M059J (cell line): ENCODE measurements around the gene EEPD1. TPM values are rescaled to one million over a fixed set of nuclear protein-coding genes. Genes with fewer than 3 reads are reported as not detected.

Experiments used
- DNase-seq: peaks from one replicate; pipeline ENCODE4 v3.0.0-alpha.2; 2012; ENCODE audit warnings: low read depth
- total RNA-seq: library from RNA; depleted of rRNA; stranded (reverse); fragments of >200 nt; shearing (Covaris generic); gene quantifications from 2 replicates; pipeline ENCODE4 v1.2.3, GENCODE V29; 2014

EEPD1 gene
- total RNA-seq, 1 experiment from 2014 or later, result 12.3 TPM

GRCh38 chr7:36253699-36254098, 100.6 kb downstream of the EEPD1 start:
- no peak for DNase-seq

GRCh38 chr7:36258510-36259259, 105.6 kb downstream of the EEPD1 start:
- peak; percentile 89 for DNase-seq

DNA sequence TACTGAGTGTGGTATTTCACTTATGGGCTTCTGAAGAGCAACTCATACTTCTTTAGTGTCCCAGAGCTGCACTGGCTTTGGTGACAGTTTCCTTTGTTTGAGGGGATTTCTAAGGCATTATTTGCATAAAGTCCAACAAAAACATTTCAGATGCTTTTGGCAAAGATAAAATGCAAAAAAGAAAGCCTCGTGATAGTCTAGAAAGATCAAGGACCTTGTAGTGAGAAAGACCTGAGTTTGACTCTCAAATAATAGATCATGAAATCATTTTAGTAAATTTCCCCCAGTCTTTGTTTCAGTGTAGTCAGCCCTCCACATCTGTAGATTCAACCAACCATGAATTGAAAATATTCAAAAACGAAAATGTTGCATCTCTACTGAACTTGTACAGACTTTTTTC, 107.4 kb downstream of the EEPD1 start:
- DNase-seq, result no peak

GRCh38 chr7:36261019-36261754, 108.1 kb downstream of the EEPD1 start:
- peak; percentile 59 for DNase-seq

- no peak for DNase-seq
Measured at GRCh38 chr7:36262309-36263094, 109.4 kb downstream of the EEPD1 start.

DNA sequence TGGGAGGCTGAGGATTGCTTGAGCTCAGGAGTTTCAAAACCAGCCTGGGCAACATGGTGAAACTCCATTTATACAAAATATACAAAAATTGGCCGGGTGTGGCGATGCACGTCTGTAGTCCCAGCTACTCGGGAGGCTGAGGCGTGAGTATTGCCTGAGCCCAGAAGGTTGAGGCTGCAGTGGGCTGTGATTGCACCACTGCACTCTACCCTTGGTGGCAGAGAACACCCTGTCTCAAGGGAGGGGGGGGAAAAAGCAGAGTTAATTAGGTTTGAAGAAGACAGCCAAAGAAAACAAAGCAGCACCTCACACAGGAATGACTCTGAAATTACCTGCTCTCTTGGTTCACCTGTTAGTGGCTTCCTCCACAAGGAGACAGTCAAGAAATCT, 110.0 kb downstream of the EEPD1 start:
- DNase-seq, result no peak

DNA sequence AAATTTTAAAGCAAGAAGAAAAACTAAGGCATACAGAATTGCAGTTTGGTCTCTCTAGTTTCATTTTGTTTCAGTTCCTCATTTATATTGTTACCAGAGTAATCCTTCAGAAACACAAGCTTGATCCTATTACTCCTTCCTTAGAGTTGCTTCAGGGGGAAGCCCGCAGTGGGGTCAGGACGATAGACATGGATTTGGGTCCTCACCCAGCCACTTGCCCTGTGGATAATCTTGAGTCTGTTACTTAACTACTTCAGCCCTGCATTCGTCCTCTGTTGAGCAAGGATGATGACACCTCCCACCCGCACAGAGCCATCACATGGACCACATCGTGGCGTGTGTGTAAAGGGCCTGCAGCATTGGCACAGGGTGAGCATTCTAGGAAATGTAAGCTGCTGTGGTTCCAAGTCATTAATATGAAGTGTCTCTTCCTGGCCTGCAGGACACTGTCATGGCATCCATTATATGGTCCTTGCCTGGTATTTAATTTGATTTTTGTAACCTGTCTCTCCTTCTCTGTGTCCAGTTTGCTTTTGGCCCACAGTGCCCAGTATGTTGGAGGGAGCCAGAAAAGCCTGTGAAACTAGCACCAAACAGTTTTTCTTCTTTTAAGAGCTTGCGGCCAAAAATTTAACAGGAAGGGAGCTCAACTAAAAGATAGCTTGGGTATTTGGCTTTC, 111.2 kb downstream of the EEPD1 start:
- no peak for DNase-seq

GRCh38 chr7:36264913-36265516, 112.0 kb downstream of the EEPD1 start:
- no peak for DNase-seq

DNA sequence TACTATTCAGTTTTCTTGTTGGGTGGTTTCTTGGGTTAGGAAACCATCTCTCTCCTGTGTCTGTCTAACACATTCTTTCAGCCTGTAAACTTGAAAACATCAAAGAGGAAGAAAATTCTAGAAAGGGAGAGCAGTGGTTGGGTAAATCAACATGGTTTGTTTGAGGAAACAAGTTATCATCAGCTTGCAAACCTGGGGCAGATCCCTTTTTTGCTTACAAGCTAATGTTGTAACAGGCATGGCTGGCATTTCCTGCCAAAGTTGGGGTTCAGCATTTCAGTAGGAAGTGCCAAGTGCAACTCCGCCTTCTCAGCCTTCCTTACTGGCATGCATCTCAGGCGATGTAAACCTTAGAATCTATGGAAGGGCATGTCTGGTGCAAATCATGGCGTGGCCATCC, 112.6 kb downstream of the EEPD1 start:
- no peak for DNase-seq

DNA sequence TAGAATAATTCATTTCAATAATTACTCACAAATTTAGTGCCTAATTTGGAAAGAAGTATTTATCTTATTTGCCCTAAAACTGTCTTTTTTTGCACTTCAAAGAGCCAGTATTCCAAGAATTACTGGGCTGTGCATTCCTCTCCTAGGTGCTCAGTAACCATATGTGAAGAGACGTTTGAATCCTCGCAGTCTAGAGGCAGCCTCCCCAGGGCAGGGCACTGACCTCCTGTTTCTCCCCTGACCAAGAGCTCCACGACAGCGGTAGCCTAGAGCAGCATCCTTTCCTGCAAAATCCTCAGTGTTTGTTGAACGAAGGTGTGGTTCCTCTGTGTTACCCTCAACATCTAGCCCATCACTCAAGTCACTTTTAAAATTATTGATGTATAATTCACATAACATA, 113.1 kb downstream of the EEPD1 start:
- DNase-seq, result no peak

DNA sequence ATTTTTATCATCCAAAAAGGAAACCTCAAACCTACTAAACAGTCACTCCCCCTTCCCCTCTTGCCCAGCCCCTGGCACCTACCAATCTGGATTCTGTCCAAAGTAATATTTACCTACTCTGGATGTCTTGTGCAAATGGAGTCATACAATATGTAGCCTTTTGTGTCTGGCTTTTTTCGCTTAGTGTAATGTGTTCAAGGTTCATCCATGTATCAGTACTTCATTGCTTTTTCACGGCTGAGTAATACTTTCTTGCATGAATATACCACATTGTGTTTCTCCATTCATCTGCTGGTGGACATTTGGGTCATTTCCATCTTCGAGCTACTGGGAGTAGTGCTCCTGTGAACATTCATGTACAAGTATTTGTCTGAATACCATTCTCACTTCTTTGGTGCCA, 113.6 kb downstream of the EEPD1 start:
- no peak for DNase-seq

DNA sequence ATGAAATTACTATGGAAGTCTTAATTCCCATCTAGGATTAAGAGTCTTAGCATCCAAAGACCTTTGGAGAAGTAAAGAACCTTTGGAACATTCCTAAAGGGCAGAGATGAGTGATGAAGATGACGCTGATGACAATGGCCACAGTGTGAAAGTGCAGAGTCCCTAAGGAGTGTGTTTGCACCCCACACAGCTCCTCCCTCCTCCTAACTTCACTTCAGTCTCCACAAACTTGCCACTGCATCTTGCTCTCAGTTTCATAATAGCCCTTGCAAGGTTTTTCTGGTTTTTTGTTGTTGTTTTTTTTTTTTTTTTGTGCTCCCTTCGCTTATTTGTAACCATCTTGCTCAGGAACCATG, 119.1 kb downstream of the EEPD1 start:
- no peak for DNase-seq

DNA sequence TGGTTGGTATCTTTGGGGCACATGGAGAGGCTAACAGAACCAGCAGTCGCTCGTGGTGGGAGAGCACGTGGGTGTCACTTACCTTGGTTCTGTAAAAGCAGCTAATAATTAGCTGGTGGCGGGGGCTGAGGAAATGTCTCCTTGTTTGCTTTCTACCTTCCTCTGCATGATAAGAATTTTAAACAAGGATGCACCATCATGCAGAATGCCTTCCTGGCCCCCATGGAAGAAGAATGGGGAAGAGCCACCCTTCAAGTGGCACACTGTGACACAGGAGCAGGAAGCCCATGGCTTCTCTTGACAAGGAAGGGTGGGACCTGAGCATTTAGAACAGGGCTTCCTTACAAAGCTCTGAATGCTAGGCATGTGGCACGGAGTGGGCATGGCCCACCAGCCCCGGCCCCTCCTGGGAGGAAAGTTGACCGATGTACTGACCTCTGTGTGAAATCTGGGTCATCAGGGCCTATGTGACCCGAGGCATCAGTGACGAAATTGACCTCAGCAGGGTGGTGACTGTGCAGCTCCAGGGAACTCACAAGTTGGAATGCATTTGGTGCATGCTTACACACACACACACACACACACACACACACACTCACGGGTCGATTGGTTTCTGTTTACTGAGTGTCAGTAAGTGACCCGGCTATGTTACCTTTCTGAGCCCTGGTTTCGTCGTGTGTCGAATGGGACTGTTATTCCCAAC, 119.7 kb downstream of the EEPD1 start:
- peak; percentile 26 for DNase-seq

GRCh38 chr7:36273836-36274235, 120.8 kb downstream of the EEPD1 start:
- DNase-seq, result no peak

DNA sequence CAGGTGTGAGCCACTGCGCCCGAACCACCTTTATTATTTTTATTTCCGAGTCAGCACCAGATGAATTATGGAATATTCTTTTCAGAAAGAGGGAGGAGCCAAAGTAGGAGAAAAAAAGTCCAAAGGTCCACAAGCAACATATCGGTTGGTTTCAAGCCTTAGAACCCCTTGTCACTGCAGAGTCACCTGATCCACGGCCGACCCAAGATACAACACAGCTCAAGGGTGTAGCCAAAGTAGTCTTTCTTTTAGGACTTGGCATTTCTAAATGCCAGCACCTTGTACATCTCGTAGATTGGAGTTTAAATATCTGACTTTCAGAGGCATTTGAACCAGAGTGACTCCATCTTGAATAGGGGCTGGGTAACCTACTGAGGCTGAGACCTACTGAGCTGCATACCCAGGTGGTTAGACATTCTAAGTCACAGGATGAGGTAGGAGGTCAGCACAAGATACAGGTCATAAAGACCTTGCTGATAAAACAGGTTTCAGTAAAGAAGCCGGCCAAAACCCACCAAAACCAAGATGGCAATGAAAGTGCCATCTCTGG, 122.8 kb downstream of the EEPD1 start:
- no peak for DNase-seq

DNA sequence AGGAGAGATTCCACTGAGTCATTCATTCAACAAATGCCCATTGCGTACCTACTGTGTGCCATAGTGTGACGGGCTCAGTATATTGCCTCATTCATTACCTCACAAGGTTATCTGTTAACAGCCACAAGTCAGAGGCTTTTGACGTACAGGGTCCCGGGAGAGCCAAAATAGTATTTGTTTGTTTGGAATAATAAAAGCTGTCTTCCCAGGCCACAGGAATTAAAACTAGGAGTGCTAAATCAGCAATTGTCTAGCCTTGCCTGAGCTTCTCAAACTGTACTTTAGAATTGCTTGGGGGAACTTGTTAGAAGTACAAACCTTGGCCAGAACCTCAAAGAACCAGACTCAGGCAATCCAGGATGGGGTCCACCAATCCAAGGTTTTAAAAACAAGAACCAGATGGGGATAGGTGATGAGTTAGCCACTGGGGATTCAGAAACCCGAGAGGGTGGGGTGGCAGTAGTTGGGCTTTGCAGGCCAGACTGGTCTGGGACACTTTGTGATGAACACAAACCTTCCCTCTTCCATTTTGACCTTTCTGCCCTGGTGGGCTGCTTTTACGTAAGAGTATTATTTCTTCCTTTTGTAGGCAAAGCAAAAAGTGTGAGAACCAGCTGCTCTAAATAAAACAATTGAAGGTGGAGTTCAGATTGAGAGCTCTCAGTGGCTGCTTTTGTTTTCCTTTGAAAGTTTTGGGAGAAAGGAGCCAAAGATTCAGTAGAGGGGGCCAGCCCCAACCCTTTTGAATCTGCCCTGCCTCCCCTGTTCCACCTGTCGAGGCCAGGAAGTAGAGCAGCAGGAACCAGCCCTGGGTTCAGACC, 123.6 kb downstream of the EEPD1 start:
- no peak for DNase-seq

DNA sequence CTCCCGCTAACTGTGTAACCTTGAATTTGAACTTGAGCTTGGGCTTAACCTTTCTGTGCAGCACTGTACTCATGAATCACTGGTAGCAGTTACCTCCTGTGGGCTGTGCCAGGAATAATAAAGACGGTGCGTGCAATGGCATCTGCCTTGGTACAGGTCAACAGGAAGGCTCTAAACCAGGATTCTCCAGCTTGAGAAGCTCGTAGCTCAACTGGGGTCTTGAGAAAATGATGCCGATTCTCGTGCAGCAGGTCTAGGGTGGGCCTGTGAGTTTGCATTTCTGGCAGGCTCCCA, 124.1 kb downstream of the EEPD1 start:
- peak; percentile 51 for DNase-seq

DNA sequence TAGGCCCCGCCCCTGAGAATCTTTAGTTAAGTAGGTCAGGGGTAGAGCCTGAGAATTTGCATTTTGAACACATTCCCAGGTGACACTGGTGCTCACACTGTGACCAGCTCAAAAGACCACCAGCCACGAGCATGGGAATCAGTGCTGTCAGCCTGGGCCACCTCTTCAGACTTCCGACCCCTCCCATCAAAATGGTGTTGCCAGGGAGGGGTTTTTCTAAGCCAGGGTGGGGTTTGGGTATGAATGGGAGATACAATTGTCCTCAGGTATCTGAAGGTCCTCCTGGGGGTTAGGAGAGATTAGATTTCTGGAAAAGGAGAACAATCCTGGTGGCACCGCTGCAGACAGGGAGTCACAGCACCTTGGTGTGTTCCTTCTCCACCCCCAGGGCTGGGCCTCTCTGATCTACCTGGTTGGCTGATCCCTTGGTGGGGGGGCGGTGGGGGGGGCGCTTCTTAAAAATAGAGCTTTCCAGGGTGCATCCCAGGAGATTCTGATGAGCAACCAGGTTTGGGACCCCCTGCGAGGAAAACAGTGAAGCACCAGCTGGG, 125.1 kb downstream of the EEPD1 start:
- DNase-seq, result no peak

DNA sequence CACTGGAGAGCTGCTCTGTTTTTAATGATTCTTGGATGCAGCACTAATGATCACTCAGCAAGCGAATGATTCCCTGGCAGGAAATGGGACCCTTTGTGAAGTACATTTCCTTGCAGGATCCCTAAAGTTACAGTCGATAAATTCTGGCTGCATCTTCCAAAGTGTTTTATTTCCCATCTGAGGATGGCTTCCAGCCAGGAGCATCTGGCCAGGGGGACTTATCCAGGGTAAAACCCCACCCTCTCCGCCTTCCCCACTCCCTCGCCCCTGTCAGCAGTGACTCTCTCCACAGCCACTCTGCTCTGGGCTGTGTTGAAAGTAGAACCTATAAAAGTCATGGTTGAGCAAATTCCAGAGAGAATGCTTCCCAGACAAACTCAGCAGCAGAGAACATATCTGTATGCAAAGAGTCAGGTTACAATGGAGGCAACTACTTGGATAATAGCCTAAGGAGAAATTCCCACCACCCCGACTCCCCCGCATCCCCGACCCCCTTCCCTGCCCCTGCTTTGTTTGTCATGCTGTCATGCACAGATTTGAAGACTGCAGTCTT, 125.6 kb downstream of the EEPD1 start:
- peak; percentile 73 for DNase-seq
